ENCODE data around the gene PRTN3. TPM values are rescaled to one million over a fixed set of nuclear protein-coding genes. Genes with fewer than 3 reads are reported as not detected.

PRTN3 gene
- total and polyA plus RNA-seq, 2 of the 4 experiments (the other 2 are of a cell fraction) = not detected

GRCh38 chr19:896999-897398 lies 56.2 kb downstream of the PRTN3 start:
- no peak overlapping the region for H2BK20ac ChIP-seq (ENCODE audit: low read depth, low read length)
- DNase-seq = no peak
- in situ Hi-C loops (cut with MboI; ENCODE audit: low sequenced_read_pairs) = no loop called here

More at GRCh38 chr19:896999-897398, 56.2 kb downstream of the PRTN3 start:
- ChIA-PET CTCF (no interaction called here), POLR2A (ENCODE audit: unreplicated experiment) (no interaction called here)
- Histone ChIP-seq H3K27ac (ENCODE audit: insufficient read depth, low read length) (no peak overlapping the region), H4K5ac (ENCODE audit: low read depth, low read length) (no peak overlapping the region), H3K79me1 (ENCODE audit: low read depth in 1 of 2, low read length in 2 of 2) (peaks cover 0 to 20% of the 10 kb centered on the region in 2 experiments; a peak in 3 of 4 replicates), H3K4ac (ENCODE audit: low read depth, low read length) (no peak overlapping the region), H3K23ac (ENCODE audit: low read depth, low read length) (no peak overlapping the region), H4K20me1 (ENCODE audit: insufficient read depth, low read length) (peaks cover 23% of the 10 kb centered on the region), H3K9me3 (ENCODE audit: control insufficient read depth, insufficient read depth, low read length) (no peaks in the 10 kb centered on the region), H4K8ac (ENCODE audit: low read depth in 2 of 2, low read length in 2 of 2) (no peak overlapping the region), H3K4me1 (ENCODE audit: control insufficient read depth, insufficient read depth, low read length) (no peaks in the 10 kb centered on the region), H3K27me3 (ENCODE audit: control insufficient read depth, insufficient read depth, low read length) (no peaks in the 10 kb centered on the region), H4K91ac (ENCODE audit: insufficient read depth, low read depth, low read length) (no peak overlapping the region), H3K14ac (replicated peaks; ENCODE audit: low read depth, low read length) (no peak overlapping the region), H3K18ac (ENCODE audit: low read depth, low read length) (no peak overlapping the region), H3K4me3 (ENCODE audit: insufficient read depth, low read depth, low read length) (no peak overlapping the region), H3K4me2 (ENCODE audit: low read depth, low read length) (no peak overlapping the region), H2BK5ac (ENCODE audit: low read depth, low read length, poor library complexity, severe bottlenecking) (no peak overlapping the region), H3K56ac (ENCODE audit: extremely low read depth, insufficient read depth, low read length) (no peak overlapping the region), H2AFZ (replicated peaks; ENCODE audit: low read length, poor library complexity) (no peak overlapping the region), H3K36me3 (ENCODE audit: control insufficient read depth, insufficient read depth, low read length) (peaks cover 24% of the 10 kb centered on the region; the same call in 1 of the 2 replicates), H2BK120ac (ENCODE audit: low read depth, low read length) (no peak overlapping the region), H2BK15ac (ENCODE audit: low read depth, low read length) (no peak overlapping the region), H3K9me1 (ENCODE audit: insufficient read depth, low read length) (peaks cover 6% of the 10 kb centered on the region), H2AK9ac (replicated peaks; ENCODE audit: low read depth, low read length, poor library complexity) (no peak overlapping the region), H2AK5ac (ENCODE audit: low read depth, low read length) (no peak overlapping the region), H3K9ac (ENCODE audit: low read depth, low read length) (no peak overlapping the region)
- dilution Hi-C loops (cut with HindIII; ENCODE audit: low sequenced_read_pairs, unreplicated experiment) = no loop called here
- intact Hi-C loops (cut with micrococcal nuclease) = no loop called here
- TF ChIP-seq CEBPB (IDR thresholded peaks at IDR 0.05; ENCODE audit: low read depth, low read length) = no peak
- TF ChIP-seq RCOR1 (IDR thresholded peaks at IDR 0.05; ENCODE audit: insufficient replicate concordance, low read length) = no peak
- TF ChIP-seq POLR2A (IDR thresholded peaks at IDR 0.05; ENCODE audit: low read depth, low read length) = no peak
- TF ChIP-seq USF2 (IDR thresholded peaks at IDR 0.05; ENCODE audit: low read depth, low read length) = no peak
- TF ChIP-seq SMC3 (IDR thresholded peaks at IDR 0.05; ENCODE audit: low read depth, low read length) = no peak
- TF ChIP-seq MXI1 (IDR thresholded peaks at IDR 0.05; ENCODE audit: borderline replicate concordance, low read depth, low read length) = no peak
- no peak for TF ChIP-seq ELK1 (IDR thresholded peaks at IDR 0.05; ENCODE audit: borderline replicate concordance, low read depth, low read length)
- TF ChIP-seq RFX5 (IDR thresholded peaks at IDR 0.05; ENCODE audit: low read depth, low read length) = no peak
- BruUV-seq (replicated peaks) = no TSS peak
- no peak for ATAC-seq (ENCODE audit: low read depth)
- WGBS, 2 experiments (ENCODE audit: extremely low coverage in 2 of 2, insufficient read length in 1 of 2) = 89% methylated on average over 1 of the region's 11 CpGs; no CpG with 5 or more reads in 1 of the 2 experiments
